ENCODE results near the gene MAST2.

MAST2 gene

GRCh38 chr1:45803299-45803780 is at the start of gene MAST2:
MAST2 (plus strand) TSS chr1:45803612; CDS start chr1:45803896, 284 bp downstream.
- DNase-seq = peak; percentile 78 to 87

GRCh38 chr1:45755697-45756096 is 47.7 kb upstream of the MAST2 start:
- no peak for DNase-seq

GRCh38 chr1:45762291-45762690 is 41.1 kb upstream of the MAST2 start:
- DNase-seq = no peak

DNA sequence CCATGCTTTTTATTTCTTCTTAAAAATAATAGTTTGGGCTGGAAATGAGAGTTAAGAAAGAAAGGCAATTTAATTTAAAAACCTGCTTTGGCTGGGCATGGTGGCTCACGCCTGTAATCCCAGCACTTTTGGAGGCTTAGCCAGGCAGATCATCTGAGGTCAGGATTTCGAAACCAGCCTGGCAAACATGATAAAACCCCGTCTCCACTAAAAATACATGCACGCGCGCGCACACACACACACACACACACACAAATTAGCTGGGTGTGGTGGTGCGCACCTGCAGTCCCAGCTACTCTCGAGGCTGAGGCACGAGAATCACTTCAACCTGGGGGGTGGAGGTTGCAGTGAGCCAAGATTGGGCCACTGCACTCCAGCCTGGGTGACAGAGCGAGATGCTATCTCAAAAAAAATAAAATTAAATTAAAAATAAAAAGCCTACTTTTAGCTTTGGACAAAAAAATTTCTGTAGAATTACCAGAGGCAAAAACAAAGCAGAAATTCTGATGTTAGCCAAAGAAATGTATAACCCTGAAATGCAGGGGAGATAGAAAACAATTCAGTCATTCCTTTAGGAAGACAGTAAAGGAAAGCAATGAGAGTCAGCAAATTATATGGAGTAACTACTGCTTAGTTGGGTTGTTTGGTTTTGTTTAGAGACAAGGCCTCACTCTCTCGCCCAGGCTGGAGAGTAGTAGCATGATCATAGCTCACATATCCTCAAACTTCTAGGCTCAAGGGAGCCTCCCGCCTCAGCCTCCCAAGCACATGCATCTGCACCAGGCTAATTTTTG is 37.2 kb upstream of the MAST2 start:
- no peak for DNase-seq

GRCh38 chr1:45767035-45767434 is 36.4 kb upstream of the MAST2 start:
- DNase-seq = no peak

DNA sequence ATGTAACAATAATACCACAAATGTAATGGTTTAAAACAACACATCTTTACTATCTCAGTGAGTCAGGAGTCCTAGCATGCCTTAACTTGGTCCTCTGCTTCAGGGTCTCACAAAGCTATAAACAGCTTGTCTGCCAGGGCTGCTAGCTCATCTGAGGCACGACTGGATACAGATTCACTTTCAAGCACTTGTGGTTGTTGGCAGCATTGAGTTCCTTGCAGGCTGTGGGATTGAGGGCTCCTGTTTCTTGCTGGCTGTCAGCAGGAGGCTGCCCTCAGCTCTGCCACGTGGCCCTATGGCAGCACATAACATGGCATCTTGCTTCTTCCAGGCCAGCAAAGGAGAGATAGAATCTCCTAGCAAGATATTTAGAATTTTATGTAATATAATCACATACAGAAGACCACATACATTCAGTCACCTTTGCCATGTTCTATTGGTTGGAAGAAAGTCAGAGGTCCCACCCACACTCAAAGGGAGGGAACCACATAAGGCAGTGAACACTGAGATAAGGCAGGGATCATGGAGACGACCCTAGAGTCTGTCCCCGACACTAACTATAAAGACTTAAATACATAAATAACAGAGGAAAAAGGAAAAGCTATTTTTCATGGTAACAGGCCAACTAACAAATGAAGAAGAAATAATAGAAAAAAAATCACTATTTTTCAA is 34.0 kb upstream of the MAST2 start:
- DNase-seq = no peak

- DNase-seq = no peak
Measured at GRCh38 chr1:45772971-45773370, 30.4 kb upstream of the MAST2 start.

- DNase-seq = no peak
Measured at GRCh38 chr1:45775794-45776193, 27.6 kb upstream of the MAST2 start.

- DNase-seq = no peak
Measured at GRCh38 chr1:45785583-45785982, 17.8 kb upstream of the MAST2 start.

DNA sequence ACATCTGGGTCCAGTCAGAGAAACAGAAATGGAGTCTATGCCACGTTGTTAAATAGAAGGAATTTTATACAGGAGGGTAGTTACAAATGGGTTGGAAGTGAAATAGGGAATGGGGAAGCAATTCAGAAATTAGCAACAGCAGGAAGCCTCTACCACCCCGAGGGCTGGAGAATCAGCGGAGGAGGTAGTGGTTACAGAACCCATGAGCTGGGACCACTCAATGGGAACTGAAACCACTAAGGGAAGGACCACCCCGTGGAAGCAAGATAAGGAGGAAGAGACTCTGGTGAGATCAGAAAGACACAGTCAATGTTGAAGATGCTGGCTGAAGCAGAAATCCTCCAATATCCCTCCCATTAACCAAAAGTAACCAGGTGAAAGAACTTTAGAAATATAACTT is 15.5 kb upstream of the MAST2 start:
- no peak for DNase-seq

GRCh38 chr1:45789601-45790000 is 13.8 kb upstream of the MAST2 start:
- no peak for DNase-seq

- no peak for DNase-seq
Measured at GRCh38 chr1:45792744-45793143, 10.7 kb upstream of the MAST2 start.

GRCh38 chr1:45793942-45794604 is 9.3 kb upstream of the MAST2 start:
- peak in 1 of 2 experiments; percentile 21 for DNase-seq

GRCh38 chr1:45796381-45796780 is 7.0 kb upstream of the MAST2 start:
- DNase-seq = no peak

- DNase-seq = no peak
Measured at GRCh38 chr1:45796946-45797345, 6.5 kb upstream of the MAST2 start.

GRCh38 chr1:45800899-45801298 is 2.5 kb upstream of the MAST2 start:
- no peak for DNase-seq

- peak; percentile 66 to 77 for DNase-seq
Measured at GRCh38 chr1:45802343-45803298, 791 bp upstream of the MAST2 start.

GRCh38 chr1:45803781-45804668 is 613 bp downstream of the MAST2 start:
- DNase-seq = peak in 1 of 2 experiments; percentile 6

DNA sequence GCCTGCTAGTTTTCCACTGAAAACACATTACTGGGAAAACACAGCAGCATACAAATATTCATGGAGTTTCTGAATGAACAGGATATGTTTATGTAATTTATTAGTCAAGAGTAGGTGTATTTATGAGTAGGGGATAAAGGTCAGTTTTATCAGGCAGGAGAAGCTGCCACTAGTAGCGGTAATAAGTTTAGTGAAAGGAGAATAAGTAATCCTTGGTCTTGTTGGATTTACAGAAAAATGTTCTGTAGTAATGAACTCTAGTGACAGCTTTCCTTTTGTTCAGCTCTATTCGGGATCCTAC is 1.2 kb downstream of the MAST2 start:
- no peak for DNase-seq

DNA sequence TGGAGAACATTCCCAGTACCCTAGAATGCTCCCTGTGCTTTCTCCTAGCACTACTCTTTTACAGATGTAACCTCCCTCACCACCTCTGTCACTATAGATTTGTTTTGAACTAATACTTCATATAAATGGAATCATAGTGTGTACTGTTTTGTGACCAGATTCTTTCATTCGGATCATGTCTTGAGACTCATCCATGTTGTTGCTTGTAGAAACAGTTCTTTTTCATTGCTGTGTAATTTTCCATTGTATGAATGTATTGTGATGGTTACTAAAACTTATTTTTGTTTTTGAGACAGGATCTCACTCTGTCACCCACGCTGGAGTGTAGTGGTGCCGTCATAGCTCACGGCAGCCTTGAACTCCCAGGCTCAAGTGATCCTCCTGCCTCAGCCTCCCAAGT is 2.7 kb downstream of the MAST2 start:
- DNase-seq = no peak

DNA sequence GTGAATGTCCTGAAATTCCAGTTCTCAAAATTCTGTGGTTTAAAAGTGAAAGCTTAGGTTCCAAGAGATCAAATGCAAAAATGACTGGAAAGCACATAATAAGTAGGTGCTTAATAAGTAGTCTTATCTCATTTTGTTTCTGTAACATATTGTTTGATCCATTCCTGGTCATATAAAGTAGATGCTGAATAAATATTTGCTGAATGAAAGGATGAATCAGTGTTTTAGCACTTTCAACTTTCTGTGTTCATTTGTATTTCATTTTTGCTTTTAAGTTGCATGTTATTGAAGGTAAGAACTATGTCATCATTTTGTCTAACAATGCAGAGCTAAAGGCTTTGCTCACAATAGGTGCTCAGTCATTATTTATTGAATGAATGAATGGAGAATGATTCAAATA is 6.3 kb downstream of the MAST2 start:
- no peak for DNase-seq

- no peak for DNase-seq
Measured at GRCh38 chr1:45814776-45815175, 11.4 kb downstream of the MAST2 start.
